Peyer's patch (tissue), 4 donors: ENCODE data around the gene NGEF. TPM values are rescaled to one million over a fixed set of nuclear protein-coding genes. Genes with fewer than 3 reads are reported as not detected.

ENCODE experiments used
- DNase-seq, 3 donors: peaks; one replicate each; pipeline ENCODE4 v3.0.0-alpha.2; 2017 to 2019
- H3K27ac ChIP-seq, 4 donors: fragments of 200-600 bp; sonication (generic); one replicate each; pipeline ENCODE4 v1.5.1; 2016 to 2019
- H3K27me3 ChIP-seq, 2 donors: fragments of 200-600 bp; sonication (generic); one replicate each; pipeline ENCODE4 v1.5.1; 2019
- H3K36me3 ChIP-seq, 3 donors: fragments of 200-600 bp; sonication (generic); one replicate each; pipeline ENCODE4 v1.5.1; 2016 to 2019
- H3K4me1 ChIP-seq, 4 donors: fragments of 200-600 bp; sonication (generic); one replicate each; pipeline ENCODE4 v1.5.1; 2016 to 2019
- H3K4me3 ChIP-seq, 4 donors: fragments of 200-600 bp; sonication (generic); 1 replicate in 3 of 4; 2 replicates in 1 of 4; pipeline ENCODE4 v1.5.1; 2016 to 2019; ENCODE audit warnings: mild to moderate bottlenecking in 1 of 4
- H3K9me3 ChIP-seq, 4 donors: fragments of 200-600 bp; sonication (generic); one replicate each; pipeline ENCODE4 v1.5.1; 2016 to 2019; ENCODE audit warnings: mild to moderate bottlenecking in 1 of 4
- POLR2A ChIP-seq, 2 donors: fragments of 450-650 bp; IDR thresholded peaks; one replicate each; pipeline ENCODE4 v1.5.1; 2017; ENCODE audit warnings: antibody characterized with exemption in 2 of 2, mild to moderate bottlenecking in 2 of 2, moderate library complexity in 2 of 2
- small RNA-seq, 2 donors: library from RNA; depleted of rRNA; stranded (forward); fragments of <200 nt; gene quantifications; one replicate each; pipeline ENCODE3, GENCODE V24; 2016
- total RNA-seq, 4 donors: library from RNA; depleted of rRNA; stranded (reverse); fragments of >200 nt; gene quantifications; one replicate each; pipeline ENCODE4 v1.1.0, GENCODE V29; 2016
- TF ChIP-seq, protein P1 (sequence below), 6 experiments: fragments of 450-650 bp in 4 of 6; fragments of 200-600 bp in 2 of 6; sonication (generic) in 1 of 6; IDR thresholded peaks; one replicate each; pipeline ENCODE4 v1.5.1; 2017 to 2019; ENCODE audit warnings: antibody characterized with exemption in 6 of 6, mild to moderate bottlenecking in 3 of 6, moderate library complexity in 1 of 6

NGEF gene
- total RNA-seq, 4 donors from 2014 or later, result 54.5 to 116 (median 98.1) TPM

- Histone ChIP-seq H3K27ac (no peak overlapping the region), H3K9me3 (no peaks in the 10 kb centered on the region), H3K27me3 (no peaks in the 10 kb centered on the region), H3K4me1 (peaks cover 5 to 26% (median 10%) of the 10 kb centered on the region in 4 donors), H3K36me3 (peaks cover 0 to 65% (median 0%) of the 10 kb centered on the region in 3 donors), H3K4me3 (no peak overlapping the region)
- TF ChIP-seq, protein P1, sequence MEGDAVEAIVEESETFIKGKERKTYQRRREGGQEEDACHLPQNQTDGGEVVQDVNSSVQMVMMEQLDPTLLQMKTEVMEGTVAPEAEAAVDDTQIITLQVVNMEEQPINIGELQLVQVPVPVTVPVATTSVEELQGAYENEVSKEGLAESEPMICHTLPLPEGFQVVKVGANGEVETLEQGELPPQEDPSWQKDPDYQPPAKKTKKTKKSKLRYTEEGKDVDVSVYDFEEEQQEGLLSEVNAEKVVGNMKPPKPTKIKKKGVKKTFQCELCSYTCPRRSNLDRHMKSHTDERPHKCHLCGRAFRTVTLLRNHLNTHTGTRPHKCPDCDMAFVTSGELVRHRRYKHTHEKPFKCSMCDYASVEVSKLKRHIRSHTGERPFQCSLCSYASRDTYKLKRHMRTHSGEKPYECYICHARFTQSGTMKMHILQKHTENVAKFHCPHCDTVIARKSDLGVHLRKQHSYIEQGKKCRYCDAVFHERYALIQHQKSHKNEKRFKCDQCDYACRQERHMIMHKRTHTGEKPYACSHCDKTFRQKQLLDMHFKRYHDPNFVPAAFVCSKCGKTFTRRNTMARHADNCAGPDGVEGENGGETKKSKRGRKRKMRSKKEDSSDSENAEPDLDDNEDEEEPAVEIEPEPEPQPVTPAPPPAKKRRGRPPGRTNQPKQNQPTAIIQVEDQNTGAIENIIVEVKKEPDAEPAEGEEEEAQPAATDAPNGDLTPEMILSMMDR (IDR thresholded peaks at IDR 0.05), result no peak
- no peak for TF ChIP-seq POLR2A (IDR thresholded peaks at IDR 0.05)
- DNase-seq, result no peak
These were observed 179.2 kb downstream of the NGEF start for GRCh38 chr2:232833830-232834229.

GRCh38 chr2:232831496-232831895 lies 181.6 kb downstream of the NGEF start:
- TF ChIP-seq POLR2A (IDR thresholded peaks at IDR 0.05), result no peak
- TF ChIP-seq, protein P1 (IDR thresholded peaks at IDR 0.05), result no peak
- Histone ChIP-seq H3K36me3 (peaks cover 0 to 73% (median 0%) of the 10 kb centered on the region in 3 donors), H3K4me1 (peaks cover 0 to 7% (median 0%) of the 10 kb centered on the region in 4 donors)

GRCh38 chr2:232829988-232830387 lies 183.1 kb downstream of the NGEF start:
- Histone ChIP-seq H3K27me3 (no peaks in the 10 kb centered on the region), H3K27ac (no peak overlapping the region), H3K4me1 (no peaks in the 10 kb centered on the region), H3K36me3 (peaks cover 0 to 79% (median 0%) of the 10 kb centered on the region in 3 donors), H3K4me3 (no peak overlapping the region), H3K9me3 (no peaks in the 10 kb centered on the region)
- no peak for TF ChIP-seq POLR2A (IDR thresholded peaks at IDR 0.05)
- TF ChIP-seq, protein P1 (IDR thresholded peaks at IDR 0.05), result no peak
- DNase-seq, result no peak

More at GRCh38 chr2:232831496-232831895, 181.6 kb downstream of the NGEF start:
- no peak overlapping the region for H3K4me3 ChIP-seq
- H3K9me3 ChIP-seq, result no peaks in the 10 kb centered on the region
- H3K27me3 ChIP-seq, result no peaks in the 10 kb centered on the region
- no peak overlapping the region for H3K27ac ChIP-seq
- no peak for DNase-seq

Small RNA genes lying within 50 kb of the gene (small RNA-seq; reads per million reads assigned to genes)
- 0 reads per million in 2 donors for gene RF00019

Other genes starting within 250 kb of the NGEF start
- 100 to 1,000 TPM in 2 of 4 donors, 10 to 100 TPM in 2; 21.5 to 390 (median 155) TPM for gene KCNJ13, start 236.7 kb downstream of the NGEF start, total RNA-seq
- gene SNORC, start 143.0 kb downstream of the NGEF start, total RNA-seq, result 1 to 10 TPM; 3.5 to 9.7 (median 7.3) TPM
- gene NEU2, start 19.4 kb upstream of the NGEF start, total RNA-seq, result not detected
- gene INPP5D, start 47.1 kb upstream of the NGEF start, total RNA-seq, result 100 to 1,000 TPM in 1 of 4 donors, 10 to 100 TPM in 3; 11.6 to 333 (median 26.2) TPM
- 100 to 1,000 TPM in 1 of 4 donors, 10 to 100 TPM in 3; 46.4 to 125 (median 58.4) TPM for gene ATG16L1, start 238.4 kb upstream of the NGEF start, total RNA-seq